Esophagus muscularis mucosa (tissue), 4 donors: ENCODE results near the gene STOX2. TPM values are rescaled to one million over a fixed set of nuclear protein-coding genes. Genes with fewer than 3 reads are reported as not detected.

Source experiments
- DNase-seq: peaks from one replicate; pipeline ENCODE4 v3.0.0-alpha.2; 2017; ENCODE audit errors: extremely low spot score
- H3K27ac ChIP-seq, 4 donors: fragments of 200-600 bp; sonication (generic); replicated peaks in 1 of 4; 1 replicate in 3 of 4; 2 replicates in 1 of 4; pipeline ENCODE4 v1.5.1; 2016 to 2019; ENCODE audit warnings: mild to moderate bottlenecking in 1 of 4
- H3K27me3 ChIP-seq, 4 donors: fragments of 200-600 bp; sonication (generic); one replicate each; pipeline versions ENCODE4 v1.5.1 to v1.6.0; 2016 to 2019
- H3K36me3 ChIP-seq, 4 donors: fragments of 200-600 bp; sonication (generic); one replicate each; pipeline ENCODE4 v1.5.1; 2016 to 2019
- H3K4me1 ChIP-seq, 4 donors: fragments of 200-600 bp; sonication (generic); one replicate each; pipeline ENCODE4 v1.5.1; 2016 to 2019
- H3K4me3 ChIP-seq, 4 donors: fragments of 200-600 bp; sonication (generic); 1 replicate in 2 of 4; 2 replicates in 2 of 4; pipeline ENCODE4 v1.5.1; 2016 to 2019; ENCODE audit warnings: mild to moderate bottlenecking in 4 of 4, moderate library complexity in 1 of 4
- H3K9me3 ChIP-seq, 4 donors: fragments of 200-600 bp; sonication (generic); 1 replicate in 3 of 4; 2 replicates in 1 of 4; pipeline ENCODE4 v1.5.1; 2016 to 2019
- EP300 ChIP-seq: sonication (generic); formaldehyde crosslinking; IDR thresholded peaks from one replicate; pipeline ENCODE4 v1.6.1; 2017; ENCODE audit warnings: antibody characterized with exemption
- POLR2A ChIP-seq: fragments of 450-650 bp; IDR thresholded peaks from one replicate; pipeline ENCODE4 v1.6.1; 2017; ENCODE audit warnings: antibody characterized with exemption, moderate library complexity, mild to moderate bottlenecking, low read depth
- POLR2AphosphoS5 ChIP-seq, 2 donors: sonication (generic); formaldehyde crosslinking; IDR thresholded peaks; one replicate each; pipeline ENCODE4 v1.6.1; 2017; ENCODE audit warnings: antibody characterized with exemption in 2 of 2
- whole genome bisulfite sequencing: methylation state at CpG from one replicate; pipeline ENCODE4 v1.1.5; 2018; 5-methylcytosine and 5-hydroxymethylcytosine counted together
- intact Hi-C: fragments of 100-400 bp; cut with DNase I; formaldehyde crosslinking; loops from one replicate; pipeline ENCODE4 v1.15.1; 2023
- total RNA-seq, 4 donors: library from RNA; depleted of rRNA; stranded (reverse); fragments of >200 nt; gene quantifications; one replicate each; pipeline versions ENCODE4 v1.1.0 to v1.2.1, GENCODE V29; 2016
- TF ChIP-seq, protein P1 (sequence below), 3 experiments: fragments of 200-600 bp in 2 of 3; fragments of 450-650 bp in 1 of 3; sonication (generic) in 2 of 3; IDR thresholded peaks; one replicate each; pipeline ENCODE4 v1.5.1; 2017 to 2019; ENCODE audit warnings: antibody characterized with exemption in 3 of 3, mild to moderate bottlenecking in 2 of 3, moderate library complexity in 1 of 3

The STOX2 gene
- total RNA-seq, 4 donors from 2014 or later, result 7.0 to 11.7 (median 10.5) TPM

DNA sequence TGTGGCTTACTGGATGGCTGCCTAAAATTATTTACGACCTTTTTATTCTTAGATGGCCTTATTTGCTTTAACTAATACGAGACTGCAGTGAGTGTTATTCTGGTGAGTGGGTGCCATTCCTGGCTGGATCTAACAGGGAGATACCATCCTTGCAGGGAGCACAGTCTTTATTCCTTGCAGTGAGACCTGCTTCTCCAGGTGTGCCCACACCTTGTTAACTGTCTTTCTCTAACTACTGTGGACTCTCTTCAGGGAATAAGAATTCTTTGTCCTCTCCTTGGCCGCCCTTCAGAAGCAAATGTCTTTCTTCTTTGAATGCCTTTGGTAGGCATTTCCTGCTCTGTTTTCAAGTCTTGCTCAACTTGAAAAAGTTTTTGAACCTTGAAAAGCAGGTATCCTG is 34.1 kb upstream of the STOX2 start:
- WGBS, result 90% methylated on average over 3 of the region's 3 CpGs
- H3K4me3 ChIP-seq, result no peak overlapping the region
- H3K9me3 ChIP-seq, result no peaks in the 10 kb centered on the region
- no peaks in the 10 kb centered on the region for H3K36me3 ChIP-seq
- H3K27me3 ChIP-seq, result no peaks in the 10 kb centered on the region
- DNase-seq, result no peak
- TF ChIP-seq, protein P1, sequence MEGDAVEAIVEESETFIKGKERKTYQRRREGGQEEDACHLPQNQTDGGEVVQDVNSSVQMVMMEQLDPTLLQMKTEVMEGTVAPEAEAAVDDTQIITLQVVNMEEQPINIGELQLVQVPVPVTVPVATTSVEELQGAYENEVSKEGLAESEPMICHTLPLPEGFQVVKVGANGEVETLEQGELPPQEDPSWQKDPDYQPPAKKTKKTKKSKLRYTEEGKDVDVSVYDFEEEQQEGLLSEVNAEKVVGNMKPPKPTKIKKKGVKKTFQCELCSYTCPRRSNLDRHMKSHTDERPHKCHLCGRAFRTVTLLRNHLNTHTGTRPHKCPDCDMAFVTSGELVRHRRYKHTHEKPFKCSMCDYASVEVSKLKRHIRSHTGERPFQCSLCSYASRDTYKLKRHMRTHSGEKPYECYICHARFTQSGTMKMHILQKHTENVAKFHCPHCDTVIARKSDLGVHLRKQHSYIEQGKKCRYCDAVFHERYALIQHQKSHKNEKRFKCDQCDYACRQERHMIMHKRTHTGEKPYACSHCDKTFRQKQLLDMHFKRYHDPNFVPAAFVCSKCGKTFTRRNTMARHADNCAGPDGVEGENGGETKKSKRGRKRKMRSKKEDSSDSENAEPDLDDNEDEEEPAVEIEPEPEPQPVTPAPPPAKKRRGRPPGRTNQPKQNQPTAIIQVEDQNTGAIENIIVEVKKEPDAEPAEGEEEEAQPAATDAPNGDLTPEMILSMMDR (IDR thresholded peaks at IDR 0.05), result no peak
- TF ChIP-seq EP300 (no peak), POLR2AphosphoS5 (IDR thresholded peaks at IDR 0.05) (no peak), POLR2A (no peak)
- intact Hi-C loops, result no loop called here
- H3K4me1 ChIP-seq, result peaks cover 0 to 3% (median 2%) of the 10 kb centered on the region in 4 donors
- no peak overlapping the region for H3K27ac ChIP-seq

- Histone ChIP-seq H3K4me3 (no peak overlapping the region), H3K9me3 (no peaks in the 10 kb centered on the region), H3K4me1 (peaks cover 0 to 9% (median 7%) of the 10 kb centered on the region in 4 donors), H3K27ac (no peak overlapping the region), H3K36me3 (no peaks in the 10 kb centered on the region), H3K27me3 (no peaks in the 10 kb centered on the region)
- DNase-seq, result no peak
- intact Hi-C loops, result no loop called here
- TF ChIP-seq, protein P1 (IDR thresholded peaks at IDR 0.05), result no peak
- no peak for TF ChIP-seq EP300
- no peak for TF ChIP-seq POLR2A
- no peak for TF ChIP-seq POLR2AphosphoS5 (IDR thresholded peaks at IDR 0.05)
- WGBS, result 89% methylated on average over 4 of the region's 4 CpGs
Observed at GRCh38 chr4:183871581-183871980, 33.5 kb upstream of the STOX2 start.

- Histone ChIP-seq H3K4me3 (no peak overlapping the region), H3K27ac (no peak overlapping the region), H3K27me3 (no peaks in the 10 kb centered on the region), H3K36me3 (no peaks in the 10 kb centered on the region), H3K9me3 (no peaks in the 10 kb centered on the region), H3K4me1 (peaks cover 9 to 18% (median 15%) of the 10 kb centered on the region in 4 donors)
- TF ChIP-seq, protein P1 (IDR thresholded peaks at IDR 0.05), result no peak
- TF ChIP-seq POLR2A (no peak), EP300 (no peak), POLR2AphosphoS5 (IDR thresholded peaks at IDR 0.05) (no peak)
- intact Hi-C loops, result no loop called here
- WGBS, result 82% methylated on average over 5 of the region's 5 CpGs
- no peak for DNase-seq
Observed at GRCh38 chr4:183872531-183872930, 32.6 kb upstream of the STOX2 start.

GRCh38 chr4:183873409-183874185 is 31.5 kb upstream of the STOX2 start:
- Histone ChIP-seq H3K4me1 (peaks cover 10 to 19% (median 15%) of the 10 kb centered on the region in 4 donors), H3K27me3 (no peaks in the 10 kb centered on the region), H3K9me3 (no peaks in the 10 kb centered on the region), H3K4me3 (no peak overlapping the region), H3K27ac (no peak overlapping the region), H3K36me3 (no peaks in the 10 kb centered on the region)
- 80% methylated on average over 7 of the region's 7 CpGs for WGBS
- intact Hi-C loops, result no loop called here
- TF ChIP-seq, protein P1 (IDR thresholded peaks at IDR 0.05), result no peak
- TF ChIP-seq EP300 (no peak), POLR2A (no peak), POLR2AphosphoS5 (IDR thresholded peaks at IDR 0.05) (no peak)
- DNase-seq, result no peak
